ENCODE results near the gene ENPP1.

GRCh38 chr6:131861381-131861780 is 53.6 kb downstream of the ENPP1 start:
- TF ChIP-seq CTCF (IDR thresholded peaks at IDR 0.05): no peak
- no peak for TF ChIP-seq POLR2A (IDR thresholded peaks at IDR 0.05)
